B cell (primary cell): ENCODE measurements around the gene NTHL1. TPM values are rescaled to one million over a fixed set of nuclear protein-coding genes. Genes with fewer than 3 reads are reported as not detected.

Experiments used
- ATAC-seq: fragments of 200-7000 bp; cut with Tn5 transposase; one replicate; pipeline ENCODE4 v1.10.0; 2021; ENCODE audit warnings: low read depth, mild to moderate bottlenecking, moderate number of reproducible peaks, moderate library complexity
- CTCF ChIA-PET: fragments of 350-600 bp; sonication (Branson Sonifier 250); formaldehyde crosslinking; loops from one replicate; lab custom pipeline; 2021; ENCODE audit warnings: antibody characterized with exemption, inconsistent platforms; lab: Charles Lee
- POLR2A ChIA-PET: fragments of 350-600 bp; sonication (Branson Sonifier 250); formaldehyde crosslinking; loops from one replicate; lab custom pipeline; 2021; ENCODE audit warnings: antibody characterized with exemption; lab: Charles Lee
- DNase-seq: peaks from one replicate; pipeline ENCODE4 v3.0.0; 2013
- H2AFZ ChIP-seq: 2 replicates; pipeline ENCODE4 v1.6.1; 2012; ENCODE audit warnings: mild to moderate bottlenecking, low read depth, low read length; ENCODE audit not compliant: insufficient read depth, poor library complexity, severe bottlenecking
- H3K27ac ChIP-seq, 2 donors: 1 replicate in 1 of 2; 2 replicates in 1 of 2; pipeline ENCODE4 v1.5.1; 2012 to 2013; ENCODE audit warnings: low read length in 2 of 2, mild to moderate bottlenecking in 2 of 2, moderate library complexity in 1 of 2
- H3K27me3 ChIP-seq, 4 experiments: fragments of 200-600 bp in 1 of 4; sonication (generic) in 1 of 4; replicated peaks in 1 of 4; 1 replicate in 2 of 4; 2 replicates in 2 of 4; pipeline versions ENCODE4 v1.6.1 to v1.7.0; 2013 to 2016; ENCODE audit warnings: low read length in 3 of 4, mild to moderate bottlenecking in 2 of 4, mixed read lengths in 1 of 4, moderate library complexity in 1 of 4; ENCODE audit not compliant: insufficient read depth in 4 of 4, control insufficient read depth in 3 of 4; ENCODE audit errors: control extremely low read depth in 1 of 4
- H3K36me3 ChIP-seq, 2 experiments: replicated peaks in 1 of 2; 1 replicate in 1 of 2; 2 replicates in 1 of 2; pipeline versions ENCODE4 v1.6.1 to v1.7.1; 2013; ENCODE audit warnings: low read length in 1 of 2; ENCODE audit not compliant: insufficient read depth in 2 of 2, control insufficient read depth in 1 of 2; ENCODE audit errors: control extremely low read depth in 1 of 2, extremely low read depth in 1 of 2
- H3K4me1 ChIP-seq, 2 donors: fragments of 200-600 bp in 1 of 2; sonication (generic) in 1 of 2; 1 replicate in 1 of 2; 2 replicates in 1 of 2; pipeline versions ENCODE4 v1.5.1 to v1.6.1; 2013 to 2017; ENCODE audit warnings: low read length in 2 of 2; ENCODE audit not compliant: control insufficient read depth in 2 of 2, insufficient read depth in 2 of 2
- H3K4me2 ChIP-seq: replicated peaks from 2 replicates; pipeline ENCODE3; 2012; ENCODE audit warnings: mild to moderate bottlenecking, low read depth, low read length; ENCODE audit not compliant: poor library complexity, severe bottlenecking
- H3K4me3 ChIP-seq, 5 experiments: fragments of 200-600 bp in 1 of 5; sonication (generic) in 1 of 5; 1 replicate in 3 of 5; 2 replicates in 2 of 5; pipeline versions ENCODE4 v1.5.1 to v1.7.0; 2011 to 2016; ENCODE audit warnings: low read length in 4 of 5, mild to moderate bottlenecking in 4 of 5, low read depth in 2 of 5, control low read depth in 1 of 5, moderate library complexity in 1 of 5; ENCODE audit not compliant: insufficient read depth in 1 of 5; ENCODE audit errors: control extremely low read depth in 1 of 5, extremely low read depth in 1 of 5
- H3K79me2 ChIP-seq: fragments of 200-600 bp; sonication (generic); one replicate; pipeline ENCODE4 v1.6.0; 2016; ENCODE audit warnings: low read length; ENCODE audit not compliant: control insufficient read depth, insufficient read depth
- H3K9ac ChIP-seq: fragments of 200-600 bp; sonication (generic); 2 replicates; pipeline ENCODE4 v1.6.1; 2017; ENCODE audit warnings: mild to moderate bottlenecking, low read length, moderate library complexity
- H3K9me3 ChIP-seq, 3 donors: one replicate each; pipeline versions ENCODE4 v1.6.1 to v1.7.1; 2013; ENCODE audit warnings: low read length in 2 of 3; ENCODE audit not compliant: control insufficient read depth in 2 of 3, insufficient read depth in 1 of 3; ENCODE audit errors: control extremely low read depth in 1 of 3
- H4K20me1 ChIP-seq: 2 replicates; pipeline ENCODE4 v1.6.0; 2012; ENCODE audit warnings: mild to moderate bottlenecking, low read length; ENCODE audit not compliant: insufficient read depth, control insufficient read depth, poor library complexity, severe bottlenecking
- H3K27ac Mint-ChIP-seq: one replicate; pipeline ENCODE4 v1.8.0; 2021; ENCODE audit warnings: mixed read lengths
- H3K27me3 Mint-ChIP-seq: one replicate; pipeline ENCODE4 v1.8.0; 2021; ENCODE audit warnings: mixed read lengths
- H3K4me1 Mint-ChIP-seq: one replicate; pipeline ENCODE4 v1.8.0; 2021; ENCODE audit warnings: mixed read lengths
- H3K4me3 Mint-ChIP-seq: one replicate; pipeline ENCODE4 v1.8.0; 2021; ENCODE audit warnings: mixed read lengths
- H3K9me3 Mint-ChIP-seq: one replicate; pipeline ENCODE4 v1.8.0; 2022; ENCODE audit warnings: mixed read lengths; ENCODE audit not compliant: insufficient read depth
- EZH2 ChIP-seq: IDR thresholded peaks from 2 replicates; pipeline ENCODE4 v1.6.1; 2012; ENCODE audit warnings: borderline replicate concordance, low read depth, mild to moderate bottlenecking, moderate library complexity, low read length; ENCODE audit not compliant: insufficient read depth, poor library complexity, severe bottlenecking
- WGBS: methylation state at CpG from one replicate; pipeline ENCODE4 v1.1.5; 2013; ENCODE audit warnings: missing lambda C conversion rate; ENCODE audit not compliant: insufficient coverage; 5-methylcytosine and 5-hydroxymethylcytosine counted together
- intact Hi-C: fragments of 100-400 bp; cut with micrococcal nuclease; formaldehyde crosslinking; loops from one replicate; pipeline ENCODE4 v1.10.0; 2022
- polyA plus RNA-seq: library from polyadenylated mRNA; depleted of rRNA; stranded (reverse); fragments of >200 nt; gene quantifications from 2 replicates; pipeline ENCODE4 v1.2.3, GENCODE V29; 2012
- total RNA-seq, 2 donors: library from RNA; stranded (reverse); fragments of 120-200 nt in 1 of 2; gene quantifications; 1 replicate in 1 of 2; 2 replicates in 1 of 2; pipeline versions ENCODE4 v1.2.3 to v1.2.4, GENCODE V29; 2013 to 2022
- TF ChIP-seq, protein P1 (sequence below): fragments of 200-600 bp; IDR thresholded peaks from one replicate; pipeline ENCODE4 v1.8.0; 2022; ENCODE audit warnings: antibody characterized with exemption, mild to moderate bottlenecking

NTHL1 gene
- total and polyA plus RNA-seq, 2 donors (not counting 1 experiment from before 2014, with no cell fraction given) = 17.5 to 27.6 TPM

DNA sequence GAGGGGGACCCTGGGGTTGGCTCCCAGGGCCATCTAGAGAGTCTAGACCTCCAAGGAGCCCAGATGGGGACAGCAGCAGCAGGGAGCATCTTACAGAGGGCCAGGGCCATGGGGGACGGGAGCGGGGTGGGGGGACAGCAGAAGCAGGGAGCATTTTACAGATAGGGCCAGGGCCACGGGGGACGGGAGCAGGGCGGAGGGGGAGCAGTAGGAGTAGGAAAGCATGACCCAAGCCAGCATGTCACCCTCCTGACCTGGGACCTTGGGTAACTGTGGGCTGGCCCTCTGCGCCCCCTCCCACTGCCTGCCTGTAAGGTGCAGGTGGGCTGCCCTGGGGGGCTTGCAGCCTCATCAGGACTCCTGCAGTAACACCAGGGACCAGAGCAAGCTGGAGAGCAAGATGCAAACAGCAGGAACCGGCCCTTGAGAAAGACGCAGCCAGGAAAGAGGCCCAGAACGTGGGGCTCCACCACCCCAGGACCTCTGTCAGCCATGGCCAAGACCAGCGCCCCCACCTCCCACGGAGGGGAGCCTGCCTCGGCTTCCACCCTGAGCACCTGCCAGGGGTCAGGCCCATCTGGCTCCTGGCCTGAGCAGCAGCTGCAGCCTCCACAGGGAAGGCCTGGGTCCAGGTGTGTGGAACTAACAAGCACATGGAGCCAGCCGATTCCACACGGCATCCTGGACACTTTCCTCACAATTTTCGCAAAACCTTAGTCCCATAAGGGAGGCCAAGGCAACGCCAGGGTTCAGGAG lies 40.4 kb downstream of the NTHL1 start:
- H3K4me3 ChIP-seq = no peak overlapping the region
- no peak overlapping the region for H3K27ac ChIP-seq
- H3K4me3 Mint-ChIP-seq = peak overlapping the region; percentile 82
- 66% methylated on average over 12 of the region's 16 CpGs for WGBS
- no peak overlapping the region for H3K27ac Mint-ChIP-seq
- H3K27me3 Mint-ChIP-seq = no peaks in the 10 kb centered on the region
- no peaks in the 10 kb centered on the region for H3K9me3 Mint-ChIP-seq
- H3K36me3 ChIP-seq = peaks cover 0 to 21% of the 10 kb centered on the region in 2 experiments
- ChIA-PET POLR2A (interaction anchor here (0.7 kb wide), 1 partner anchor 145 kb away, joined by 4 read pairs; no protein-coding TSS in a partner anchor), CTCF (interaction anchor here (1.8 kb wide), 1 partner anchor 133 kb away, joined by 10 read pairs; no protein-coding TSS in a partner anchor)
- H3K79me2 ChIP-seq = peaks cover 74% of the 10 kb centered on the region
- peak overlapping the region; percentile 15 for H3K9ac ChIP-seq
- H2AFZ ChIP-seq = no peak overlapping the region
- no peaks in the 10 kb centered on the region for H3K9me3 ChIP-seq
- peak overlapping the region; percentile 77 for H3K4me2 ChIP-seq
- TF ChIP-seq, protein P1, sequence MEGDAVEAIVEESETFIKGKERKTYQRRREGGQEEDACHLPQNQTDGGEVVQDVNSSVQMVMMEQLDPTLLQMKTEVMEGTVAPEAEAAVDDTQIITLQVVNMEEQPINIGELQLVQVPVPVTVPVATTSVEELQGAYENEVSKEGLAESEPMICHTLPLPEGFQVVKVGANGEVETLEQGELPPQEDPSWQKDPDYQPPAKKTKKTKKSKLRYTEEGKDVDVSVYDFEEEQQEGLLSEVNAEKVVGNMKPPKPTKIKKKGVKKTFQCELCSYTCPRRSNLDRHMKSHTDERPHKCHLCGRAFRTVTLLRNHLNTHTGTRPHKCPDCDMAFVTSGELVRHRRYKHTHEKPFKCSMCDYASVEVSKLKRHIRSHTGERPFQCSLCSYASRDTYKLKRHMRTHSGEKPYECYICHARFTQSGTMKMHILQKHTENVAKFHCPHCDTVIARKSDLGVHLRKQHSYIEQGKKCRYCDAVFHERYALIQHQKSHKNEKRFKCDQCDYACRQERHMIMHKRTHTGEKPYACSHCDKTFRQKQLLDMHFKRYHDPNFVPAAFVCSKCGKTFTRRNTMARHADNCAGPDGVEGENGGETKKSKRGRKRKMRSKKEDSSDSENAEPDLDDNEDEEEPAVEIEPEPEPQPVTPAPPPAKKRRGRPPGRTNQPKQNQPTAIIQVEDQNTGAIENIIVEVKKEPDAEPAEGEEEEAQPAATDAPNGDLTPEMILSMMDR = no peak
- TF ChIP-seq EZH2 = no peak
- H3K4me1 ChIP-seq = peaks cover 42 to 56% of the 10 kb centered on the region in 2 donors
- peaks cover 70% of the 10 kb centered on the region for H4K20me1 ChIP-seq
- DNase-seq (no peak), ATAC-seq (no peak)
- peaks cover 47% of the 10 kb centered on the region for H3K4me1 Mint-ChIP-seq
- H3K27me3 ChIP-seq = no peaks in the 10 kb centered on the region
- intact Hi-C loops = no loop called here

DNA sequence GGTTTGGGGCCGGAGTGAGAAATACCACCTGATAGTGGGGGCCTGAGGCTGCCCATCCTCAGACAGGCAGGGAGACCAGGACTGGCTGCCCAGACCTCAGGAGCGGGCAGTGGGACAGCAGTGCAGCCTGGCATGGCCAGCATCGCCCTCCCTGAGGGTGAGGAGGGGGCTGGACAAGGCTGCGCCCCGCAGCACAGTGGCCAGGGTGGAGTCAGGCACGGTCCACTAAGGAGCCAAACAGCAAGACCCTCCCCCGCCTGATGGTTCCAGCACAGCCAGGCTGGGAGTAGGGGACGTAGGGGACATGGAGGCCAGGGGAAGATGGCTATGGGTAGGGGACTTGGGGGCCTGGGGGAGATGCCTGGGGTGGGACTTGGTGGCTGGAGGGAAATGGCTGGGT lies 41.3 kb downstream of the NTHL1 start:
- no peak overlapping the region for H3K4me3 ChIP-seq
- intact Hi-C loops = no loop called here
- H3K9me3 ChIP-seq = no peaks in the 10 kb centered on the region
- Mint-ChIP-seq H3K9me3 (no peaks in the 10 kb centered on the region), H3K27ac (peak overlapping the region; percentile 10), H3K27me3 (no peaks in the 10 kb centered on the region), H3K4me1 (peaks cover 47% of the 10 kb centered on the region), H3K4me3 (peak overlapping the region; percentile 44)
- WGBS = 96% methylated on average over 8 of the region's 8 CpGs
- H3K4me1 ChIP-seq = peaks cover 42 to 56% of the 10 kb centered on the region in 2 donors
- H3K9ac ChIP-seq = no peak overlapping the region
- H3K36me3 ChIP-seq = peaks cover 0 to 29% of the 10 kb centered on the region in 2 experiments
- H3K79me2 ChIP-seq = peaks cover 76% of the 10 kb centered on the region
- H3K4me2 ChIP-seq = no peak overlapping the region
- TF ChIP-seq, protein P1 = no peak
- TF ChIP-seq EZH2 = no peak
- H3K27me3 ChIP-seq = no peaks in the 10 kb centered on the region
- peaks cover 76% of the 10 kb centered on the region for H4K20me1 ChIP-seq
- ChIA-PET POLR2A (no interaction called here), CTCF (interaction anchor here (4.9 kb wide), 1 partner anchor 135 kb away, joined by 46 read pairs; no protein-coding TSS in a partner anchor)
- no peak overlapping the region for H3K27ac ChIP-seq
- ATAC-seq (no peak), DNase-seq (no peak)
- H2AFZ ChIP-seq = no peak overlapping the region
